ENCODE results near the gene GPR62. TPM values are rescaled to one million over a fixed set of nuclear protein-coding genes. Genes with fewer than 3 reads are reported as not detected.

GPR62 gene
- total and polyA plus RNA-seq, 2 experiments from 2014 or later, result 0.10 to 0.38 TPM

DNA sequence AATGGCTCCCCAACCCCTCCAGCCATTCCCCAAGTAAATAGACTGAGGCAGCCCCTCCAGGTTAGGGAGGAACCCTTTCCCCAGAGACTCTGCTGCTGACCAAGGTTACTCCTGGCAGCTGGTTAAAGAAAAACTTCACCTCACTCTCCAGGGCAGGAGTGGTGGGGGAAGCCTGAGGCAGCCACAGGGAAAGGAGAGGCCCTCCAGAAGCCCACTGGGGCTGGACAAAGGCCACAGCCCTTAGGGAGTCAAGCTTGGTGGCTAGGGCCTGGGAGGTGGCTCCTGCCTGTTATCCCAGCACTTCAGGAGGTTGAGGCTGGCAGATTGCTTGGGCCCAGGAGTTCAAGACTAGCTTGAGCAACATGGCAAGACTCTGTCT, 29.1 kb downstream of the GPR62 start:
- Mint-ChIP-seq H3K9me3 (no peaks in the 10 kb centered on the region), H3K27ac (no peak overlapping the region), H3K4me3 (peak overlapping the region; percentile 82), H3K27me3 (ENCODE audit: insufficient read depth, low read depth, poor library complexity) (peaks cover 16% of the 10 kb centered on the region), H3K36me3 (ENCODE audit: low read depth) (0 out of 3 replicates have a peak, but pooled peaks cover 3% of the 10 kb centered on the region), H3K4me1 (peaks cover 26% of the 10 kb centered on the region)
- H3K27ac ChIP-seq (ENCODE audit: low read depth), result no peak overlapping the region
- H3K79me2 ChIP-seq (replicated peaks; ENCODE audit: insufficient read depth), result no peaks in the 10 kb centered on the region
- no peaks in the 10 kb centered on the region; the same call in 1 of the 2 replicates for H4K20me1 ChIP-seq (replicated peaks; ENCODE audit: insufficient read depth)
- H3K4me2 ChIP-seq, result peak overlapping the region; percentile 99; the same call in 1 of the 2 replicates
- no peak for ATAC-seq
- no peak for DNase-seq (ENCODE audit: low spot score)
- no peak overlapping the region for H2AFZ ChIP-seq
- TF ChIP-seq JUNB (IDR thresholded peaks at IDR 0.05; ENCODE audit: unreplicated experiment) (no peak), REST (IDR thresholded peaks at IDR 0.05; ENCODE audit: unreplicated experiment) (no peak)
- H3K36me3 ChIP-seq (ENCODE audit: insufficient read depth), result no peaks in the 10 kb centered on the region
- H3F3A ChIP-seq (replicated peaks; ENCODE audit: low read depth), result peaks cover 11% of the 10 kb centered on the region
- peak overlapping the region; percentile 90; the same call in 1 of the 2 replicates for H3K4me3 ChIP-seq
- H3K27me3 ChIP-seq (ENCODE audit: insufficient read depth), result no peaks in the 10 kb centered on the region
- H3K4me1 ChIP-seq (ENCODE audit: insufficient read depth), result peaks cover 15% of the 10 kb centered on the region
- H3K9me2 ChIP-seq (ENCODE audit: insufficient read depth), result no peaks in the 10 kb centered on the region

DNA sequence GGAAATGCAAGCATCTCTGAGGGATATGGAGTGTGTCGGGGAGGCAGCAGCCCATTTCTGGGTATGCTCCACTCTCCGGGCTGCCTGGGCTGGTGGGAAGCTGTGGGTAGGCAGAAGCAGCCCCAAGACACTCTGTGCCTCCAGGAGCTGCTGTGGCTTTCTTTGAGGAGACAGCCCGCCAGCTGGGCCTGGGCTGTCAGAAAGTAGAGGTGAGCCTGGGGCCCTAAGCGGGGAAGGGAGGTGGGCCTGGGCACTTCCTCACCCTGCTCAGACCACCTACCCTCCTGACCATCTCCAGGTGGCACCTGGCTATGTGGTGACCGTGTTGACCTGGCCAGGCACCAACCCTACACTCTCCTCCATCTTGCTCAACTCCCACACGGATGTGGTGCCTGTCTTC, 29.9 kb downstream of the GPR62 start:
- H3K36me3 ChIP-seq (ENCODE audit: insufficient read depth), result no peaks in the 10 kb centered on the region
- Mint-ChIP-seq H3K27ac (no peak overlapping the region), H3K4me3 (peak overlapping the region; percentile 27), H3K27me3 (ENCODE audit: insufficient read depth, low read depth, poor library complexity) (peaks cover 17% of the 10 kb centered on the region), H3K9me3 (no peaks in the 10 kb centered on the region), H3K4me1 (peaks cover 26% of the 10 kb centered on the region), H3K36me3 (ENCODE audit: low read depth) (0 out of 3 replicates have a peak, but pooled peaks cover 3% of the 10 kb centered on the region)
- DNase-seq (ENCODE audit: low spot score), result no peak
- H3F3A ChIP-seq (replicated peaks; ENCODE audit: low read depth), result peaks cover 11% of the 10 kb centered on the region
- H3K27me3 ChIP-seq (ENCODE audit: insufficient read depth), result no peaks in the 10 kb centered on the region
- no peak overlapping the region for H3K4me2 ChIP-seq
- TF ChIP-seq ZNF114 (CRISPR knock-in tag; IDR thresholded peaks at IDR 0.05) (no peak), ZNF331 (CRISPR knock-in tag; IDR thresholded peaks at IDR 0.05; ENCODE audit: low read depth) (no peak), STAT1 (IDR thresholded peaks at IDR 0.05; ENCODE audit: unreplicated experiment) (no peak), NANOG (IDR thresholded peaks at IDR 0.05; ENCODE audit: borderline replicate concordance) (no peak), POLR2AphosphoS5 (IDR thresholded peaks at IDR 0.05; ENCODE audit: low read depth) (no peak), EZH2phosphoT487 (IDR thresholded peaks at IDR 0.05; ENCODE audit: unreplicated experiment) (no peak), REST (IDR thresholded peaks at IDR 0.05; ENCODE audit: unreplicated experiment) (no peak), EZH2 (IDR thresholded peaks at IDR 0.05; ENCODE audit: low read depth, unreplicated experiment) (no peak), CREB1 (CRISPR knock-in tag; IDR thresholded peaks at IDR 0.05; ENCODE audit: low read depth) (no peak)
- TF ChIP-seq, protein P1, sequence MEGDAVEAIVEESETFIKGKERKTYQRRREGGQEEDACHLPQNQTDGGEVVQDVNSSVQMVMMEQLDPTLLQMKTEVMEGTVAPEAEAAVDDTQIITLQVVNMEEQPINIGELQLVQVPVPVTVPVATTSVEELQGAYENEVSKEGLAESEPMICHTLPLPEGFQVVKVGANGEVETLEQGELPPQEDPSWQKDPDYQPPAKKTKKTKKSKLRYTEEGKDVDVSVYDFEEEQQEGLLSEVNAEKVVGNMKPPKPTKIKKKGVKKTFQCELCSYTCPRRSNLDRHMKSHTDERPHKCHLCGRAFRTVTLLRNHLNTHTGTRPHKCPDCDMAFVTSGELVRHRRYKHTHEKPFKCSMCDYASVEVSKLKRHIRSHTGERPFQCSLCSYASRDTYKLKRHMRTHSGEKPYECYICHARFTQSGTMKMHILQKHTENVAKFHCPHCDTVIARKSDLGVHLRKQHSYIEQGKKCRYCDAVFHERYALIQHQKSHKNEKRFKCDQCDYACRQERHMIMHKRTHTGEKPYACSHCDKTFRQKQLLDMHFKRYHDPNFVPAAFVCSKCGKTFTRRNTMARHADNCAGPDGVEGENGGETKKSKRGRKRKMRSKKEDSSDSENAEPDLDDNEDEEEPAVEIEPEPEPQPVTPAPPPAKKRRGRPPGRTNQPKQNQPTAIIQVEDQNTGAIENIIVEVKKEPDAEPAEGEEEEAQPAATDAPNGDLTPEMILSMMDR (conservative IDR thresholded peaks at IDR 0.05; ENCODE audit: low read depth in 2 of 2), result no peak
- no peak overlapping the region for H3K4me3 ChIP-seq
- ATAC-seq, result no peak
- H3K4me1 ChIP-seq (ENCODE audit: insufficient read depth), result peaks cover 15% of the 10 kb centered on the region
- no peaks in the 10 kb centered on the region for H3K9me2 ChIP-seq (ENCODE audit: insufficient read depth)
- H4K20me1 ChIP-seq (replicated peaks; ENCODE audit: insufficient read depth), result no peaks in the 10 kb centered on the region; the same call in 1 of the 2 replicates
- H3K27ac ChIP-seq (ENCODE audit: low read depth), result no peak overlapping the region
- no peak overlapping the region for H2AFZ ChIP-seq
- H3K79me2 ChIP-seq (replicated peaks; ENCODE audit: insufficient read depth), result no peaks in the 10 kb centered on the region
